Measurements from ENCODE around the gene GPR37L1. TPM values are rescaled to one million over a fixed set of nuclear protein-coding genes. Genes with fewer than 3 reads are reported as not detected.

GPR37L1 gene
- total and polyA plus RNA-seq, 2 of the 4 experiments (the other 2 are of a cell fraction), result 0.02 TPM; not detected in 1

DNA sequence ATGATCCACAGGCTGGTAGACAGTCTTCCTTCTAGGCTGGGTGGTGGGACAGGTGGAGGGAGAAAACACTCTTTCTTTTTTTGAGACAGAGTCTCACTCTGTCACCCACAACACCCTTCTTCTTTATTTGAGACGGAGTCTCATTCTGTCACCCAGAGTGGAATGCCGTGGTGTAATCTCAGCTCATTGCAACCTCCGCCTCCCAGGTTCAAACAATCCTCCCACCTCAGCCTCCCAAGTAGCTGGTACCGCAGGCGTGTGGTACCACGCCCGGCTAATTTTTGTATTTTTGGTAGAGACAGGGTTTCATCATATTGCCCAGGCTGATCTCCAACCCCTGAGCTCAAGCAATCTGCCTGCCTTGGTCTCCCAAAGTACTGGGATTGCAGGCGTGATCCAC, 2.9 kb downstream of the GPR37L1 start:
- Histone ChIP-seq H3K4me1 (ENCODE audit: control insufficient read depth, insufficient read depth, low read length) (no peaks in the 10 kb centered on the region), H2BK15ac (ENCODE audit: low read depth, low read length) (no peak overlapping the region), H3K9me1 (ENCODE audit: insufficient read depth, low read length) (no peaks in the 10 kb centered on the region), H2BK20ac (ENCODE audit: low read depth, low read length) (no peak overlapping the region), H3K14ac (replicated peaks; ENCODE audit: low read depth, low read length) (no peak overlapping the region), H3K9me3 (ENCODE audit: control insufficient read depth, insufficient read depth, low read length) (no peaks in the 10 kb centered on the region), H3K18ac (ENCODE audit: low read depth, low read length) (no peak overlapping the region), H4K91ac (ENCODE audit: insufficient read depth, low read depth, low read length) (no peak overlapping the region), H3K27ac (ENCODE audit: insufficient read depth, low read length) (no peak overlapping the region), H4K20me1 (ENCODE audit: insufficient read depth, low read length) (no peaks in the 10 kb centered on the region), H3K79me1 (ENCODE audit: low read depth in 1 of 2, low read length in 2 of 2) (no peaks in the 10 kb centered on the region), H2AK9ac (replicated peaks; ENCODE audit: low read depth, low read length, poor library complexity) (no peak overlapping the region), H3K4me3 (ENCODE audit: insufficient read depth, low read depth, low read length) (no peak overlapping the region), H3K23ac (ENCODE audit: low read depth, low read length) (no peak overlapping the region), H3K4me2 (ENCODE audit: low read depth, low read length) (no peak overlapping the region), H2AK5ac (ENCODE audit: low read depth, low read length) (no peak overlapping the region), H3K36me3 (ENCODE audit: control insufficient read depth, insufficient read depth, low read length) (no peaks in the 10 kb centered on the region), H2BK120ac (ENCODE audit: low read depth, low read length) (no peak overlapping the region), H3K4ac (ENCODE audit: low read depth, low read length) (no peak overlapping the region), H2BK5ac (ENCODE audit: low read depth, low read length, poor library complexity, severe bottlenecking) (no peak overlapping the region), H3K27me3 (ENCODE audit: control insufficient read depth, insufficient read depth, low read length) (peaks cover 24% of the 10 kb centered on the region), H2AFZ (replicated peaks; ENCODE audit: low read length, poor library complexity) (no peak overlapping the region), H4K5ac (ENCODE audit: low read depth, low read length) (no peak overlapping the region), H3K56ac (ENCODE audit: extremely low read depth, insufficient read depth, low read length) (no peak overlapping the region), H4K8ac (ENCODE audit: low read depth in 2 of 2, low read length in 2 of 2) (no peak overlapping the region), H3K9ac (ENCODE audit: low read depth, low read length) (no peak overlapping the region)
- POLR2A ChIA-PET (ENCODE audit: unreplicated experiment), result no interaction called here
- no peak for DNase-seq
- WGBS, 2 experiments (ENCODE audit: extremely low coverage in 2 of 2, insufficient read length in 1 of 2), result no CpG with 5 or more reads among the region's 8 CpGs
- TF ChIP-seq RAD21 (IDR thresholded peaks at IDR 0.05; ENCODE audit: low read length) (no peak), MAFK (IDR thresholded peaks at IDR 0.05; ENCODE audit: low read depth, low read length) (no peak), RFX5 (IDR thresholded peaks at IDR 0.05; ENCODE audit: low read depth, low read length) (no peak), POLR2A (IDR thresholded peaks at IDR 0.05; ENCODE audit: low read depth, low read length) (no peak), CEBPB (IDR thresholded peaks at IDR 0.05; ENCODE audit: low read depth, low read length) (no peak), NFE2L2 (IDR thresholded peaks at IDR 0.05; ENCODE audit: low read depth, low read length) (no peak), BHLHE40 (IDR thresholded peaks at IDR 0.05; ENCODE audit: low read depth, low read length) (no peak), FOS (IDR thresholded peaks at IDR 0.05; ENCODE audit: low read depth, low read length) (no peak), RCOR1 (IDR thresholded peaks at IDR 0.05; ENCODE audit: insufficient replicate concordance, low read length) (no peak), CHD1 (IDR thresholded peaks at IDR 0.05; ENCODE audit: low read depth, low read length) (no peak), SMC3 (IDR thresholded peaks at IDR 0.05; ENCODE audit: low read depth, low read length) (no peak), MAZ (IDR thresholded peaks at IDR 0.05; ENCODE audit: borderline replicate concordance, low read depth, low read length) (no peak), MXI1 (IDR thresholded peaks at IDR 0.05; ENCODE audit: borderline replicate concordance, low read depth, low read length) (no peak), USF2 (IDR thresholded peaks at IDR 0.05; ENCODE audit: low read depth, low read length) (no peak), CTCF (conservative IDR thresholded peaks at IDR 0.05; ENCODE audit: low read depth, low read length) (no peak), ELK1 (IDR thresholded peaks at IDR 0.05; ENCODE audit: borderline replicate concordance, low read depth, low read length) (no peak)
- in situ Hi-C loops (cut with MboI; ENCODE audit: low sequenced_read_pairs), result loop anchor here (10.0 to 25.0 kb wide), 2 partner anchors 231 to 588 kb away; partner anchors contain the start of gene NAV1
- dilution Hi-C loops (cut with HindIII; ENCODE audit: low sequenced_read_pairs, unreplicated experiment), result no loop called here
- no TSS peak for BruUV-seq (replicated peaks)
- CTCF ChIA-PET, result interaction anchor here (0.7 kb wide), 1 partner anchor 121 kb away, joined by 5 read pairs; no protein-coding TSS in a partner anchor
- ATAC-seq (ENCODE audit: low read depth), result no peak
- intact Hi-C loops (cut with micrococcal nuclease), result no loop called here

All from IMR-90 (cell line).